K562 (cell line): ENCODE data around the gene CELF6. TPM values are rescaled to one million over a fixed set of nuclear protein-coding genes. Genes with fewer than 3 reads are reported as not detected.

ENCODE experiments used
- ATF7 ChIP-seq: fragments of 450-650 bp; IDR thresholded peaks from 2 replicates; pipeline ENCODE4 v1.7.1; 2014; ENCODE audit warnings: mild to moderate bottlenecking, moderate library complexity
- BHLHE40 ChIP-seq: IDR thresholded peaks from 2 replicates; pipeline ENCODE4 v1.6.1; 2011; ENCODE audit warnings: low read length, improper control_type of control experiment
- EHMT2 ChIP-seq: fragments of 450-650 bp; IDR thresholded peaks from 2 replicates; pipeline ENCODE4 v1.6.1; 2018; ENCODE audit warnings: antibody characterized with exemption
- ERF ChIP-seq: fragments of 450-650 bp; formaldehyde crosslinking; IDR thresholded peaks from 2 replicates; pipeline ENCODE4 v1.4.0; 2020; ENCODE audit warnings: mild to moderate bottlenecking, mixed read lengths
- FOXJ3 ChIP-seq: sonication (generic); formaldehyde crosslinking; IDR thresholded peaks from 2 replicates; pipeline ENCODE4 v1.4.0; 2020; ENCODE audit warnings: mild to moderate bottlenecking, missing genetic modification reagents
- FUS ChIP-seq: fragments of 200-400 bp; formaldehyde crosslinking; optimal IDR thresholded peaks from 2 replicates; pipeline ENCODE3; 2017; ENCODE audit warnings: low read depth, low read length
- HDAC1 ChIP-seq, 2 experiments: fragments of 450-650 bp; IDR thresholded peaks; 2 replicates each; pipeline ENCODE4 v1.6.1; 2016 to 2017; ENCODE audit warnings: inconsistent platforms in 1 of 2, mild to moderate bottlenecking in 1 of 2, moderate library complexity in 1 of 2
- NFE2 ChIP-seq: IDR thresholded peaks from 2 replicates; pipeline ENCODE4 v1.6.1; 2014; ENCODE audit warnings: antibody characterized with exemption, low read depth
- RFX1 ChIP-seq: fragments of 450-650 bp; IDR thresholded peaks from 2 replicates; pipeline ENCODE4 v1.6.1; 2016; ENCODE audit warnings: mild to moderate bottlenecking, moderate library complexity
- SAP30 ChIP-seq: fragments of 200-600 bp; sonication (generic); IDR thresholded peaks from 2 replicates; pipeline ENCODE4 v1.6.1; 2012; ENCODE audit warnings: borderline replicate concordance, low read depth, mild to moderate bottlenecking, moderate library complexity, low read length, control low read depth, inconsistent platforms; ENCODE audit not compliant: insufficient read depth, poor library complexity, severe bottlenecking
- SP1 ChIP-seq: sonication (generic); formaldehyde crosslinking; IDR thresholded peaks from 2 replicates; pipeline ENCODE4 v1.8.1; 2022; ENCODE audit warnings: mild to moderate bottlenecking, missing genetic modification reagents
- YY1 ChIP-seq, 3 experiments: IDR thresholded peaks; 2 replicates each; pipeline ENCODE4 v1.6.1; 2011; ENCODE audit warnings: low read length in 2 of 3, mild to moderate bottlenecking in 2 of 3, moderate library complexity in 2 of 3, borderline replicate concordance in 1 of 3, control low read depth in 1 of 3, low read depth in 1 of 3; ENCODE audit not compliant: insufficient read depth in 3 of 3, insufficient replicate concordance in 2 of 3, control insufficient read depth in 1 of 3, insufficient read length in 1 of 3; ENCODE audit errors: extremely low read depth in 1 of 3
- polyA plus RNA-seq, 8 experiments: library from polyadenylated mRNA; depleted of rRNA in 4 of 8; stranded (reverse) in 5 of 8; unstranded in 3 of 8; fragments of >200 nt; fragmentation: Nextera tagmentation in 2 of 8; fragmentation: Illumina TruSeq in 1 of 8; extraction: Ambion mirVana in 2 of 8; extraction: Trizol in 1 of 8; gene quantifications; 2 replicates each; pipeline versions ENCODE4 v1.2.1 to v1.2.3, GENCODE V29; 2011 to 2014; ENCODE audit warnings: inconsistent platforms in 1 of 8, missing spikeins in 1 of 8
- total RNA-seq, 7 experiments: library from RNA; depleted of rRNA in 6 of 7; stranded (reverse); fragments of >200 nt in 6 of 7; fragmentation: Illumina TruSeq in 2 of 7; extraction: Trizol in 2 of 7; gene quantifications; 2 replicates each; pipeline versions ENCODE4 v1.2.1 to v1.2.3, GENCODE V29; 2011 to 2021; ENCODE audit warnings: low replicate concordance in 1 of 7
- TF ChIP-seq, protein P1 (sequence below), 2 experiments: fragments of 450-650 bp; conservative IDR thresholded peaks; 2 replicates each; pipeline ENCODE4 v1.6.1; 2017; ENCODE audit warnings: mild to moderate bottlenecking in 2 of 2, moderate library complexity in 2 of 2
- TF ChIP-seq, protein P2 (sequence below), 2 experiments: fragments of 450-650 bp in 1 of 2; sonication (generic) in 1 of 2; formaldehyde crosslinking in 1 of 2; IDR thresholded peaks in 1 of 2; conservative IDR thresholded peaks in 1 of 2; 2 replicates each; pipeline versions ENCODE4 v1.6.1 to v1.8.1; 2016 to 2023; ENCODE audit warnings: mild to moderate bottlenecking in 2 of 2, moderate library complexity in 2 of 2, inconsistent platforms in 1 of 2, missing genetic modification reagents in 1 of 2
- TF ChIP-seq, protein P3 (sequence below), 2 experiments: fragments of 450-650 bp; formaldehyde crosslinking in 1 of 2; IDR thresholded peaks; 2 replicates each; pipeline versions ENCODE4 v1.4.0 to v1.6.1; 2014 to 2020; ENCODE audit warnings: mild to moderate bottlenecking in 2 of 2, borderline replicate concordance in 1 of 2, low read depth in 1 of 2

The CELF6 gene
- total and polyA plus RNA-seq, 9 of the 15 experiments (the other 6 are each of a cell fraction or from before 2014, with no cell fraction given) = 0.01 to 0.11 TPM; not detected in 7

DNA sequence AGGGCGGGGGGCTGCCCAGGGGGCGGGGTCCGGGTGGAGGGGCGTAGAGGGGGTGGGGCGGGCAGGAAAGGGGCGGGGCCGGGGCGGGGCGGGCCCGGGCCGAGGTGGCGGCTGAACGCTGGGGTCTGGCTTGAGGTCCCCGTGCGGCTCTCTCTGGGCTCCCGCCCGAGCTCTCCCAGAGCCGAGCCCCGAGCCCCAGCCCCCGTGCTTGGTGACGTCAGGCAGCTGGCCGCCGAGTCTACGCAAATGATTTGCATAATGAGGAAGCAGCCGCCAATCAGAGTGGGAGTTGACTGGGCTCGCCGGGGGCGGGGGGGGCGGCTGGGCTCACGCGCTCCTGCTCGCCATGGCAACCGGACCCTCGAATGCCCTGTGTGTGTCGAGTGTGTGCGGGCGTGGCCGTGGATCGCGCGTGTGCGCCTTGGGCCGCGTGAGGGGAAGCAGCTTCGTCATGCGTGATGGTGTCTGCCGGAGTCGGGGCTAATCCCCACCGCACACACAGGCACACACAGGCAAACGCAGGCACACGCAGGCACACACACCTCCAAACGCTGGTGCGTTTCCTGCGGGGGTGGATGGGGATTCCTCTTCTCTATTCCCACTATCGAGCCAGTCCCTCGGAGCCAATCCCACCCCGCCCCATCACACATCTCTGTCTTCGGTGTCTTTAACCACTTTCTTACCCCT, at the start of gene CELF6 (continued):
- TF ChIP-seq, protein P1, sequence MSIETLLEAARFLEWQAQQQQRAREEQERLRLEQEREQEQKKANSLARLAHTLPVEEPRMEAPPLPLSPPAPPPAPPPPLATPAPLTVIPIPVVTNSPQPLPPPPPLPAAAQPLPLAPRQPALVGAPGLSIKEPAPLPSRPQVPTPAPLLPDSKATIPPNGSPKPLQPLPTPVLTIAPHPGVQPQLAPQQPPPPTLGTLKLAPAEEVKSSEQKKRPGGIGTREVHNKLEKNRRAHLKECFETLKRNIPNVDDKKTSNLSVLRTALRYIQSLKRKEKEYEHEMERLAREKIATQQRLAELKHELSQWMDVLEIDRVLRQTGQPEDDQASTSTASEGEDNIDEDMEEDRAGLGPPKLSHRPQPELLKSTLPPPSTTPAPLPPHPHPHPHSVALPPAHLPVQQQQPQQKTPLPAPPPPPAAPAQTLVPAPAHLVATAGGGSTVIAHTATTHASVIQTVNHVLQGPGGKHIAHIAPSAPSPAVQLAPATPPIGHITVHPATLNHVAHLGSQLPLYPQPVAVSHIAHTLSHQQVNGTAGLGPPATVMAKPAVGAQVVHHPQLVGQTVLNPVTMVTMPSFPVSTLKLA (conservative IDR thresholded peaks at IDR 0.05) = peak in 1 of 2 experiments; percentile 76; a peak in 3 of 4 replicates
- TF ChIP-seq SAP30 = peak; percentile 80
- TF ChIP-seq NFE2 = 0 out of 2 replicates have a peak, but pooled peaks have one; percentile 17
- peak; percentile 40; the same call in 1 of the 2 replicates for TF ChIP-seq SP1 (CRISPR knock-in tag)
- TF ChIP-seq FOXJ3 (CRISPR knock-in tag) = no peak
- TF ChIP-seq, protein P2, sequence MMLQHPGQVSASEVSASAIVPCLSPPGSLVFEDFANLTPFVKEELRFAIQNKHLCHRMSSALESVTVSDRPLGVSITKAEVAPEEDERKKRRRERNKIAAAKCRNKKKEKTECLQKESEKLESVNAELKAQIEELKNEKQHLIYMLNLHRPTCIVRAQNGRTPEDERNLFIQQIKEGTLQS (IDR thresholded peaks at IDR 0.05) = peak; percentile 70
- TF ChIP-seq, protein P2 (CRISPR knock-in tag; conservative IDR thresholded peaks at IDR 0.05) = no peak
- TF ChIP-seq BHLHE40 = peak; percentile 67; the same call in 1 of the 2 replicates
- TF ChIP-seq RFX1 = peak; percentile 91
- 0 out of 2 replicates have a peak, but pooled peaks have one; percentile 26 for TF ChIP-seq ERF (CRISPR knock-in tag)
- TF ChIP-seq, protein P3, sequence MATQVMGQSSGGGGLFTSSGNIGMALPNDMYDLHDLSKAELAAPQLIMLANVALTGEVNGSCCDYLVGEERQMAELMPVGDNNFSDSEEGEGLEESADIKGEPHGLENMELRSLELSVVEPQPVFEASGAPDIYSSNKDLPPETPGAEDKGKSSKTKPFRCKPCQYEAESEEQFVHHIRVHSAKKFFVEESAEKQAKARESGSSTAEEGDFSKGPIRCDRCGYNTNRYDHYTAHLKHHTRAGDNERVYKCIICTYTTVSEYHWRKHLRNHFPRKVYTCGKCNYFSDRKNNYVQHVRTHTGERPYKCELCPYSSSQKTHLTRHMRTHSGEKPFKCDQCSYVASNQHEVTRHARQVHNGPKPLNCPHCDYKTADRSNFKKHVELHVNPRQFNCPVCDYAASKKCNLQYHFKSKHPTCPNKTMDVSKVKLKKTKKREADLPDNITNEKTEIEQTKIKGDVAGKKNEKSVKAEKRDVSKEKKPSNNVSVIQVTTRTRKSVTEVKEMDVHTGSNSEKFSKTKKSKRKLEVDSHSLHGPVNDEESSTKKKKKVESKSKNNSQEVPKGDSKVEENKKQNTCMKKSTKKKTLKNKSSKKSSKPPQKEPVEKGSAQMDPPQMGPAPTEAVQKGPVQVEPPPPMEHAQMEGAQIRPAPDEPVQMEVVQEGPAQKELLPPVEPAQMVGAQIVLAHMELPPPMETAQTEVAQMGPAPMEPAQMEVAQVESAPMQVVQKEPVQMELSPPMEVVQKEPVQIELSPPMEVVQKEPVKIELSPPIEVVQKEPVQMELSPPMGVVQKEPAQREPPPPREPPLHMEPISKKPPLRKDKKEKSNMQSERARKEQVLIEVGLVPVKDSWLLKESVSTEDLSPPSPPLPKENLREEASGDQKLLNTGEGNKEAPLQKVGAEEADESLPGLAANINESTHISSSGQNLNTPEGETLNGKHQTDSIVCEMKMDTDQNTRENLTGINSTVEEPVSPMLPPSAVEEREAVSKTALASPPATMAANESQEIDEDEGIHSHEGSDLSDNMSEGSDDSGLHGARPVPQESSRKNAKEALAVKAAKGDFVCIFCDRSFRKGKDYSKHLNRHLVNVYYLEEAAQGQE (IDR thresholded peaks at IDR 0.05; ENCODE audit: borderline replicate concordance) = no peak; the same call in 1 of the 2 replicates
- TF ChIP-seq, protein P3 (CRISPR knock-in tag; IDR thresholded peaks at IDR 0.05; ENCODE audit: low read depth) = peak; percentile 87
- TF ChIP-seq YY1 (IDR thresholded peaks at IDR 0.05; ENCODE audit: borderline replicate concordance in 1 of 3, control insufficient read depth in 1 of 3, extremely low read depth in 1 of 3, insufficient read depth in 3 of 3, insufficient read length in 1 of 3, insufficient replicate concordance in 2 of 3, low read depth in 1 of 3, low read length in 2 of 3) = peak in 1 of 3 experiments; percentile 29
- peak in 1 of 2 experiments; percentile 76; a peak in 2 of 4 replicates for TF ChIP-seq HDAC1 (IDR thresholded peaks at IDR 0.05)
- no peak for TF ChIP-seq FUS
- TF ChIP-seq ATF7 = peak; percentile 88
- peak; percentile 22; the same call in 1 of the 2 replicates for TF ChIP-seq EHMT2
